ENCODE data around the gene COMMD9. TPM values are rescaled to one million over a fixed set of nuclear protein-coding genes. Genes with fewer than 3 reads are reported as not detected.

COMMD9 gene
- polyA plus RNA-seq, 1 of the 3 experiments (the other 2 are of a cell fraction), result 44.2 TPM

- no peaks in the 10 kb centered on the region for H4K20me1 ChIP-seq (ENCODE audit: insufficient read depth)
- no peak overlapping the region for H3K4me3 ChIP-seq (ENCODE audit: low read depth in 2 of 2, low read length in 1 of 2)
- no peak overlapping the region for H3K9ac ChIP-seq
- H3K9me3 ChIP-seq, result no peaks in the 10 kb centered on the region
- no peak overlapping the region for H3K27ac ChIP-seq (ENCODE audit: low read depth in 2 of 2, low read length in 1 of 2)
- H3K4me2 ChIP-seq, result no peak overlapping the region
- peaks cover 0 to 7% of the 10 kb centered on the region in 2 experiments; a peak in 2 of 4 replicates for H3K4me1 ChIP-seq (ENCODE audit: control insufficient read depth in 1 of 2, insufficient read depth in 2 of 2, low read depth in 1 of 2, low read length in 1 of 2)
- no peaks in the 10 kb centered on the region for H3K36me3 ChIP-seq (replicated peaks in 1 of 2; ENCODE audit: control insufficient read depth in 1 of 2, insufficient read depth in 2 of 2, low read length in 1 of 2)
- H3K79me2 ChIP-seq (ENCODE audit: insufficient read depth), result no peaks in the 10 kb centered on the region
- 56% methylated on average over 8 of the region's 8 CpGs for WGBS (ENCODE audit: low lambda C conversion rate)
- no peak for DNase-seq
- H3K9me2 ChIP-seq, result no peaks in the 10 kb centered on the region
- no peaks in the 10 kb centered on the region for H3K27me3 ChIP-seq (ENCODE audit: insufficient read depth)
- ChIA-PET CTCF (interaction anchor here (0.7 to 8.9 kb wide), 6 partner anchors 21 to 475 kb away, joined by 3 to 109 read pairs (median 4); no protein-coding TSS in a partner anchor), POLR2A (no interaction called here)
- TF ChIP-seq SIN3A (IDR thresholded peaks at IDR 0.05; ENCODE audit: borderline replicate concordance, low read depth, low read length) (no peak), REST (IDR thresholded peaks at IDR 0.05; ENCODE audit: low read depth, low read length) (no peak), SMC3 (IDR thresholded peaks at IDR 0.05; ENCODE audit: low read depth, low read length) (no peak), FOXJ3 (CRISPR knock-in tag; IDR thresholded peaks at IDR 0.05) (no peak), MEF2A (IDR thresholded peaks at IDR 0.05; ENCODE audit: borderline replicate concordance, low read depth) (no peak), IRF3 (IDR thresholded peaks at IDR 0.05; ENCODE audit: low read depth, low read length) (no peak), NRF1 (IDR thresholded peaks at IDR 0.05; ENCODE audit: low read depth, low read length) (no peak), JUND (IDR thresholded peaks at IDR 0.05) (no peak), ELF1 (IDR thresholded peaks at IDR 0.05) (no peak), ZBTB33 (IDR thresholded peaks at IDR 0.05; ENCODE audit: borderline replicate concordance, low read depth) (no peak), GATA2 (CRISPR knock-in tag; IDR thresholded peaks at IDR 0.05) (no peak), RXRA (IDR thresholded peaks at IDR 0.05; ENCODE audit: borderline replicate concordance, low read depth) (no peak), NFIC (IDR thresholded peaks at IDR 0.05; ENCODE audit: borderline replicate concordance) (no peak), GABPA (IDR thresholded peaks at IDR 0.05; ENCODE audit: low read depth) (no peak), PBX3 (IDR thresholded peaks at IDR 0.05) (no peak)
- H2AFZ ChIP-seq (ENCODE audit: low read depth), result no peak overlapping the region
- H3F3A ChIP-seq (replicated peaks; ENCODE audit: insufficient read depth), result no peaks in the 10 kb centered on the region
Observed at GRCh38 chr11:36296884-36297543, 7.8 kb upstream of the COMMD9 start.
